A549 (cell line): ENCODE data around the gene RUNX1.

Source experiments
- JUNB ChIP-seq: fragments of >200 bp; sonication (Bioruptor Twin); formaldehyde crosslinking; IDR thresholded peaks from 2 replicates; pipeline ENCODE4 v1.6.1; 2016
- KDM1A ChIP-seq: fragments of 200-600 bp; sonication (generic); IDR thresholded peaks from 2 replicates; pipeline ENCODE4 v1.6.1; 2016; ENCODE audit warnings: low read depth, mild to moderate bottlenecking
- TF ChIP-seq, protein P1 (sequence below): fragments of >200 bp; sonication (Bioruptor Twin); formaldehyde crosslinking; IDR thresholded peaks from 3 replicates; pipeline ENCODE4 v1.5.1; 2016
- TF ChIP-seq, protein P2 (sequence below): fragments of 200-600 bp; sonication (generic); IDR thresholded peaks from 2 replicates; pipeline ENCODE4 v1.6.1; 2016; ENCODE audit warnings: antibody characterized with exemption, mild to moderate bottlenecking, moderate library complexity
- TF ChIP-seq, protein P3 (sequence below): fragments of 150-350 bp; IDR thresholded peaks from 2 replicates; pipeline ENCODE4 v1.6.1; 2014; ENCODE audit warnings: low read depth, mild to moderate bottlenecking, low read length

DNA sequence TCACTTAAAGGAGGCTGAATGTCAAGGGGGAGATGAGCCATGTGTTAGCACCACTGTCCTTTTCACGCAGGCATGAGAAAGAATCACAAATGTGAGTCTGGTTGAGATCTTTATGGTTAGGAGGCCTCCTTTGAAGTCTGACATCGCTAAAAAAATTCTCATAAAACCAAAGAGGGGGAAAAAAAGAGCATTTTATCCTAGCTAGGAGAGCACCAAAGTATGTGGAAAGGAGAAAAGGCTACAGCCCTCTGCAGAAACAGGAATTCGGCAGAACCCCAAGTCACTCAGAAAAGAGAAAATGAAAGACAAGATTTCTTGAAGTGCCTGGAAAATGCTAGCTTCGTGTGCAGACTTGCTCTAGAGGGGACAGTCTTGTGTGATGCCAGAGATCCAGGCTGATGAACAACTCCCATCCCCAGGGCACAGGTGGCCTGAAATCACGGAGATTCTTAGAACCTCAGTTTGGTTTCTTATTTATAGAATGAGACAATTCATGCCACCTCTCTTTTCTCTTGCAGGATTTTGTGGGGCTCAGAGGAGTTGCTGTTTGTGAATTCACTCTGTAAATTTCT, 61.5 kb downstream of the RUNX1 start:
- TF ChIP-seq, protein P1, sequence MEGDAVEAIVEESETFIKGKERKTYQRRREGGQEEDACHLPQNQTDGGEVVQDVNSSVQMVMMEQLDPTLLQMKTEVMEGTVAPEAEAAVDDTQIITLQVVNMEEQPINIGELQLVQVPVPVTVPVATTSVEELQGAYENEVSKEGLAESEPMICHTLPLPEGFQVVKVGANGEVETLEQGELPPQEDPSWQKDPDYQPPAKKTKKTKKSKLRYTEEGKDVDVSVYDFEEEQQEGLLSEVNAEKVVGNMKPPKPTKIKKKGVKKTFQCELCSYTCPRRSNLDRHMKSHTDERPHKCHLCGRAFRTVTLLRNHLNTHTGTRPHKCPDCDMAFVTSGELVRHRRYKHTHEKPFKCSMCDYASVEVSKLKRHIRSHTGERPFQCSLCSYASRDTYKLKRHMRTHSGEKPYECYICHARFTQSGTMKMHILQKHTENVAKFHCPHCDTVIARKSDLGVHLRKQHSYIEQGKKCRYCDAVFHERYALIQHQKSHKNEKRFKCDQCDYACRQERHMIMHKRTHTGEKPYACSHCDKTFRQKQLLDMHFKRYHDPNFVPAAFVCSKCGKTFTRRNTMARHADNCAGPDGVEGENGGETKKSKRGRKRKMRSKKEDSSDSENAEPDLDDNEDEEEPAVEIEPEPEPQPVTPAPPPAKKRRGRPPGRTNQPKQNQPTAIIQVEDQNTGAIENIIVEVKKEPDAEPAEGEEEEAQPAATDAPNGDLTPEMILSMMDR, result no peak
- TF ChIP-seq JUNB (no peak), KDM1A (no peak)
- TF ChIP-seq, protein P2, sequence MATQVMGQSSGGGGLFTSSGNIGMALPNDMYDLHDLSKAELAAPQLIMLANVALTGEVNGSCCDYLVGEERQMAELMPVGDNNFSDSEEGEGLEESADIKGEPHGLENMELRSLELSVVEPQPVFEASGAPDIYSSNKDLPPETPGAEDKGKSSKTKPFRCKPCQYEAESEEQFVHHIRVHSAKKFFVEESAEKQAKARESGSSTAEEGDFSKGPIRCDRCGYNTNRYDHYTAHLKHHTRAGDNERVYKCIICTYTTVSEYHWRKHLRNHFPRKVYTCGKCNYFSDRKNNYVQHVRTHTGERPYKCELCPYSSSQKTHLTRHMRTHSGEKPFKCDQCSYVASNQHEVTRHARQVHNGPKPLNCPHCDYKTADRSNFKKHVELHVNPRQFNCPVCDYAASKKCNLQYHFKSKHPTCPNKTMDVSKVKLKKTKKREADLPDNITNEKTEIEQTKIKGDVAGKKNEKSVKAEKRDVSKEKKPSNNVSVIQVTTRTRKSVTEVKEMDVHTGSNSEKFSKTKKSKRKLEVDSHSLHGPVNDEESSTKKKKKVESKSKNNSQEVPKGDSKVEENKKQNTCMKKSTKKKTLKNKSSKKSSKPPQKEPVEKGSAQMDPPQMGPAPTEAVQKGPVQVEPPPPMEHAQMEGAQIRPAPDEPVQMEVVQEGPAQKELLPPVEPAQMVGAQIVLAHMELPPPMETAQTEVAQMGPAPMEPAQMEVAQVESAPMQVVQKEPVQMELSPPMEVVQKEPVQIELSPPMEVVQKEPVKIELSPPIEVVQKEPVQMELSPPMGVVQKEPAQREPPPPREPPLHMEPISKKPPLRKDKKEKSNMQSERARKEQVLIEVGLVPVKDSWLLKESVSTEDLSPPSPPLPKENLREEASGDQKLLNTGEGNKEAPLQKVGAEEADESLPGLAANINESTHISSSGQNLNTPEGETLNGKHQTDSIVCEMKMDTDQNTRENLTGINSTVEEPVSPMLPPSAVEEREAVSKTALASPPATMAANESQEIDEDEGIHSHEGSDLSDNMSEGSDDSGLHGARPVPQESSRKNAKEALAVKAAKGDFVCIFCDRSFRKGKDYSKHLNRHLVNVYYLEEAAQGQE, result no peak
- TF ChIP-seq, protein P3, sequence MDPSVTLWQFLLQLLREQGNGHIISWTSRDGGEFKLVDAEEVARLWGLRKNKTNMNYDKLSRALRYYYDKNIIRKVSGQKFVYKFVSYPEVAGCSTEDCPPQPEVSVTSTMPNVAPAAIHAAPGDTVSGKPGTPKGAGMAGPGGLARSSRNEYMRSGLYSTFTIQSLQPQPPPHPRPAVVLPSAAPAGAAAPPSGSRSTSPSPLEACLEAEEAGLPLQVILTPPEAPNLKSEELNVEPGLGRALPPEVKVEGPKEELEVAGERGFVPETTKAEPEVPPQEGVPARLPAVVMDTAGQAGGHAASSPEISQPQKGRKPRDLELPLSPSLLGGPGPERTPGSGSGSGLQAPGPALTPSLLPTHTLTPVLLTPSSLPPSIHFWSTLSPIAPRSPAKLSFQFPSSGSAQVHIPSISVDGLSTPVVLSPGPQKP, result no peak
